Heart left ventricle (tissue), 13 donors: ENCODE measurements around the gene RBMS1.

Experiments
- CTCF ChIP-seq, 12 donors: fragments of 200-600 bp; sonication (generic) in 4 of 12; IDR thresholded peaks; one replicate each; pipeline versions ENCODE4 v1.5.0 to v1.8.0; 2018 to 2022; ENCODE audit warnings: antibody characterized with exemption in 12 of 12, mild to moderate bottlenecking in 5 of 12
- POLR2A ChIP-seq, 2 donors: fragments of 450-650 bp; IDR thresholded peaks; one replicate each; pipeline ENCODE4 v1.6.1; 2017; ENCODE audit warnings: antibody characterized with exemption in 2 of 2, mild to moderate bottlenecking in 2 of 2, moderate library complexity in 2 of 2
- donor health status: ischemic (EF 13 %, LVEDD 7.1; RV severe dilation, severe dysfunction).
- donor health status: DM: no; HTN: yes; CAD: no.
- donor health status: DM: no; HTN: no; CAD: no.
- donor health status: ischemic (EF 25% LVEDD 6.9; RV normal size, moderate dysfunction).
- donor health status: ischemic (EF 25% LVEDD 5.7; RV mildly dilated, moderate dysfunction).
- donor health status: ischemic (EF 35%, LVEDD 5.7; RV mildly dilated, moderate dysfunction).
- donor health status: nonischemic (EF 11% LVEDD 7.7; RV severe dilation, severe dysfunction).
- donor health status: DM: yes; HTN: yes; CAD: no.
- donor health status: PGD.
- donor health status: ischemic (EF 29% LVEDD 5.4; RV normal size, mild dysfunction).
- donor health status: nonischemic (EF 23%, LVEDD 6.1; RV moderate dilation, normal function).

- TF ChIP-seq CTCF (IDR thresholded peaks at IDR 0.05), result no peak
- TF ChIP-seq POLR2A (IDR thresholded peaks at IDR 0.05), result no peak
Measured at GRCh38 chr2:160465406-160465805, 28.2 kb downstream of the RBMS1 start.
